ENCODE results near the gene RALGPS2. TPM values are rescaled to one million over a fixed set of nuclear protein-coding genes. Genes with fewer than 3 reads are reported as not detected.

The RALGPS2 gene
- total RNA-seq, 1 donor from 2014 or later, result 33.9 TPM

GRCh38 chr1:178951600-178951999 is 226.6 kb downstream of the RALGPS2 start:
- no peak for TF ChIP-seq CTCF (conservative IDR thresholded peaks at IDR 0.05)
- Mint-ChIP-seq H3K4me1 (no peaks in the 10 kb centered on the region), H3K4me3 (no peak overlapping the region), H3K27me3 (ENCODE audit: low read depth) (peaks cover 2% of the 10 kb centered on the region), H3K27ac (ENCODE audit: unreplicated experiment) (peak overlapping the region; percentile 8), H3K36me3 (ENCODE audit: low read depth) (no peaks in the 10 kb centered on the region), H3K9me3 (no peaks in the 10 kb centered on the region)
- no peak for DNase-seq (ENCODE audit: low read depth, low spot score)

GRCh38 chr1:178953034-178953433 is 228.0 kb downstream of the RALGPS2 start:
- Mint-ChIP-seq H3K9me3 (no peaks in the 10 kb centered on the region), H3K4me3 (no peak overlapping the region), H3K36me3 (ENCODE audit: low read depth) (no peaks in the 10 kb centered on the region), H3K4me1 (no peaks in the 10 kb centered on the region), H3K27me3 (ENCODE audit: low read depth) (peaks cover under 1% of the 10 kb centered on the region), H3K27ac (ENCODE audit: unreplicated experiment) (no peak overlapping the region)
- no peak for DNase-seq (ENCODE audit: low read depth, low spot score)
- TF ChIP-seq CTCF (conservative IDR thresholded peaks at IDR 0.05), result no peak

- Mint-ChIP-seq H3K27me3 (ENCODE audit: low read depth) (no peaks in the 10 kb centered on the region), H3K4me3 (no peak overlapping the region), H3K4me1 (no peaks in the 10 kb centered on the region), H3K27ac (ENCODE audit: unreplicated experiment) (no peak overlapping the region), H3K36me3 (ENCODE audit: low read depth) (no peaks in the 10 kb centered on the region), H3K9me3 (no peaks in the 10 kb centered on the region)
- DNase-seq (ENCODE audit: low read depth, low spot score), result no peak
- no peak for TF ChIP-seq CTCF (conservative IDR thresholded peaks at IDR 0.05)
Observed at GRCh38 chr1:178953538-178954324, 228.7 kb downstream of the RALGPS2 start.

GRCh38 chr1:178954325-178954690 is 229.3 kb downstream of the RALGPS2 start:
- no peak overlapping the region for H3K4me3 Mint-ChIP-seq
- DNase-seq (ENCODE audit: low read depth, low spot score), result no peak
- no peaks in the 10 kb centered on the region for H3K4me1 Mint-ChIP-seq
- no peaks in the 10 kb centered on the region for H3K9me3 Mint-ChIP-seq
- no peaks in the 10 kb centered on the region for H3K36me3 Mint-ChIP-seq (ENCODE audit: low read depth)
- no peak overlapping the region for H3K27ac Mint-ChIP-seq (ENCODE audit: unreplicated experiment)
- H3K27me3 Mint-ChIP-seq (ENCODE audit: low read depth), result no peaks in the 10 kb centered on the region
- TF ChIP-seq CTCF (conservative IDR thresholded peaks at IDR 0.05), result no peak

GRCh38 chr1:178954937-178955336 is 229.9 kb downstream of the RALGPS2 start:
- no peak for TF ChIP-seq CTCF (conservative IDR thresholded peaks at IDR 0.05)
- Mint-ChIP-seq H3K4me1 (no peaks in the 10 kb centered on the region), H3K4me3 (no peak overlapping the region), H3K36me3 (ENCODE audit: low read depth) (no peaks in the 10 kb centered on the region), H3K27ac (ENCODE audit: unreplicated experiment) (no peak overlapping the region), H3K27me3 (ENCODE audit: low read depth) (no peaks in the 10 kb centered on the region), H3K9me3 (no peaks in the 10 kb centered on the region)
- no peak for DNase-seq (ENCODE audit: low read depth, low spot score)

Measured in neural crest cell (in vitro differentiated cells).